SK-N-SH treated with all-trans-retinoic acid at 6 μM for 48 hours (cell line): ENCODE results near the gene FBXL17.

ENCODE experiments used
- ATAC-seq: fragments of 200-7000 bp; cut with Tn5 transposase; 3 replicates; pipeline ENCODE4 v1.9.1; 2020; ENCODE audit warnings: mild to moderate bottlenecking, moderate library complexity
- ARNTL ChIP-seq: fragments of 450-650 bp; formaldehyde crosslinking; IDR thresholded peaks from 2 replicates; pipeline ENCODE4 v1.5.0; 2020; ENCODE audit warnings: low read depth, mild to moderate bottlenecking, moderate library complexity, borderline replicate concordance
- BACH2 ChIP-seq: fragments of 250-450 bp; sonication (Bioruptor Pico); IDR thresholded peaks from 2 replicates; pipeline ENCODE4 v1.9.0; 2021; ENCODE audit warnings: mild to moderate bottlenecking, borderline replicate concordance
- CSDC2 ChIP-seq: fragments of 250-450 bp; sonication (Bioruptor Pico); IDR thresholded peaks from 2 replicates; pipeline ENCODE4 v1.5.0; 2020; ENCODE audit warnings: mild to moderate bottlenecking, moderate library complexity
- ESRRG ChIP-seq: fragments of 250-450 bp; sonication (Bioruptor Pico); IDR thresholded peaks from 2 replicates; pipeline ENCODE4 v1.6.1; 2021; ENCODE audit warnings: mild to moderate bottlenecking
- PPARA ChIP-seq: fragments of 250-450 bp; sonication (Bioruptor Pico); IDR thresholded peaks from 2 replicates; pipeline ENCODE4 v1.5.0; 2020; ENCODE audit warnings: mild to moderate bottlenecking, borderline replicate concordance
- RARB ChIP-seq: fragments of 250-450 bp; sonication (Bioruptor Pico); IDR thresholded peaks from 2 replicates; pipeline ENCODE4 v1.8.0; 2021; ENCODE audit warnings: mild to moderate bottlenecking, moderate library complexity
- TOX ChIP-seq: fragments of 250-450 bp; sonication (Bioruptor Pico); IDR thresholded peaks from 2 replicates; pipeline ENCODE4 v1.8.0; 2021; ENCODE audit warnings: mild to moderate bottlenecking, moderate library complexity, borderline replicate concordance
- ZC3H10 ChIP-seq: fragments of 250-450 bp; sonication (Bioruptor Pico); IDR thresholded peaks from 2 replicates; pipeline ENCODE4 v1.5.1; 2021; ENCODE audit warnings: mild to moderate bottlenecking, moderate library complexity
- ZFP3 ChIP-seq: fragments of 250-450 bp; sonication (Bioruptor Pico); IDR thresholded peaks from 2 replicates; pipeline ENCODE4 v1.5.0; 2020; ENCODE audit warnings: mild to moderate bottlenecking, moderate library complexity
- ZFP30 ChIP-seq: fragments of 450-650 bp; formaldehyde crosslinking; IDR thresholded peaks from 2 replicates; pipeline ENCODE4 v1.5.0; 2022; ENCODE audit warnings: mild to moderate bottlenecking, moderate library complexity
- ZNF8 ChIP-seq: fragments of 450-650 bp; formaldehyde crosslinking; IDR thresholded peaks from 2 replicates; pipeline ENCODE4 v1.5.0; 2020; ENCODE audit warnings: mild to moderate bottlenecking, moderate library complexity
- TF ChIP-seq, protein P1 (sequence below): fragments of 250-450 bp; sonication (Bioruptor Pico); IDR thresholded peaks from 2 replicates; pipeline ENCODE4 v1.5.1; 2021; ENCODE audit warnings: mild to moderate bottlenecking, moderate library complexity
- TF ChIP-seq, protein P2 (sequence below): fragments of 250-450 bp; sonication (Bioruptor Pico); IDR thresholded peaks from 2 replicates; pipeline ENCODE4 v1.8.0; 2020; ENCODE audit warnings: mild to moderate bottlenecking, moderate library complexity, borderline replicate concordance
- TF ChIP-seq, protein P3 (sequence below): fragments of 250-450 bp; sonication (Bioruptor Pico); IDR thresholded peaks from 2 replicates; pipeline ENCODE4 v1.8.0; 2021; ENCODE audit warnings: low read depth, mild to moderate bottlenecking, moderate library complexity, borderline replicate concordance

FBXL17 gene

DNA sequence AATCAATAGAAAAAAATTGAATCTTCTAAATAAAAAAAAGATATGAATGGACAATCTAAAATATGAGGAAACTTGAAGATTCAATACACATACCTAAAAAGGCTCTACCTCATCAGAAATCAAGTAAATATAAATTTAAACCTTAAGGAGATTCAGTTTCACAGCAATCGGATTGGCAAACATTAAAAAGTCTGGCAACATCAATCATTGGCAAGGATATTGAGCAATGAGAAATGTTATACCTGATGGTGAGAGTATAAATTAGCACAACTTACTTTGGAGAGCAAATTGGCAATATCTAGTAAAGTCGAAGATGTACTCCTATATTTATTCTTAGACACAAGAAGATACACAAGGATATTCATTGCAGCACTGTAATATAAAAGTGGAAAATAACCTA, 436.8 kb downstream of the FBXL17 start:
- no peak for ATAC-seq
- TF ChIP-seq ZNF8 (CRISPR knock-in tag) (no peak), BACH2 (no peak)

- no peak for TF ChIP-seq ESRRG (CRISPR knock-in tag)
- TF ChIP-seq, protein P1, sequence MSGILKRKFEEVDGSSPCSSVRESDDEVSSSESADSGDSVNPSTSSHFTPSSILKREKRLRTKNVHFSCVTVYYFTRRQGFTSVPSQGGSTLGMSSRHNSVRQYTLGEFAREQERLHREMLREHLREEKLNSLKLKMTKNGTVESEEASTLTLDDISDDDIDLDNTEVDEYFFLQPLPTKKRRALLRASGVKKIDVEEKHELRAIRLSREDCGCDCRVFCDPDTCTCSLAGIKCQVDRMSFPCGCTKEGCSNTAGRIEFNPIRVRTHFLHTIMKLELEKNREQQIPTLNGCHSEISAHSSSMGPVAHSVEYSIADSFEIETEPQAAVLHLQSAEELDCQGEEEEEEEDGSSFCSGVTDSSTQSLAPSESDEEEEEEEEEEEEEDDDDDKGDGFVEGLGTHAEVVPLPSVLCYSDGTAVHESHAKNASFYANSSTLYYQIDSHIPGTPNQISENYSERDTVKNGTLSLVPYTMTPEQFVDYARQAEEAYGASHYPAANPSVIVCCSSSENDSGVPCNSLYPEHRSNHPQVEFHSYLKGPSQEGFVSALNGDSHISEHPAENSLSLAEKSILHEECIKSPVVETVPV (CRISPR knock-in tag) = no peak
- no peak for TF ChIP-seq ZC3H10 (CRISPR knock-in tag)
- no peak for TF ChIP-seq PPARA (CRISPR knock-in tag)
- TF ChIP-seq CSDC2 (CRISPR knock-in tag) = no peak
- no peak for TF ChIP-seq ARNTL
- TF ChIP-seq, protein P2, sequence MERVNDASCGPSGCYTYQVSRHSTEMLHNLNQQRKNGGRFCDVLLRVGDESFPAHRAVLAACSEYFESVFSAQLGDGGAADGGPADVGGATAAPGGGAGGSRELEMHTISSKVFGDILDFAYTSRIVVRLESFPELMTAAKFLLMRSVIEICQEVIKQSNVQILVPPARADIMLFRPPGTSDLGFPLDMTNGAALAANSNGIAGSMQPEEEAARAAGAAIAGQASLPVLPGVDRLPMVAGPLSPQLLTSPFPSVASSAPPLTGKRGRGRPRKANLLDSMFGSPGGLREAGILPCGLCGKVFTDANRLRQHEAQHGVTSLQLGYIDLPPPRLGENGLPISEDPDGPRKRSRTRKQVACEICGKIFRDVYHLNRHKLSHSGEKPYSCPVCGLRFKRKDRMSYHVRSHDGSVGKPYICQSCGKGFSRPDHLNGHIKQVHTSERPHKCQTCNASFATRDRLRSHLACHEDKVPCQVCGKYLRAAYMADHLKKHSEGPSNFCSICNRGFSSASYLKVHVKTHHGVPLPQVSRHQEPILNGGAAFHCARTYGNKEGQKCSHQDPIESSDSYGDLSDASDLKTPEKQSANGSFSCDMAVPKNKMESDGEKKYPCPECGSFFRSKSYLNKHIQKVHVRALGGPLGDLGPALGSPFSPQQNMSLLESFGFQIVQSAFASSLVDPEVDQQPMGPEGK (CRISPR knock-in tag) = no peak
- TF ChIP-seq, protein P3, sequence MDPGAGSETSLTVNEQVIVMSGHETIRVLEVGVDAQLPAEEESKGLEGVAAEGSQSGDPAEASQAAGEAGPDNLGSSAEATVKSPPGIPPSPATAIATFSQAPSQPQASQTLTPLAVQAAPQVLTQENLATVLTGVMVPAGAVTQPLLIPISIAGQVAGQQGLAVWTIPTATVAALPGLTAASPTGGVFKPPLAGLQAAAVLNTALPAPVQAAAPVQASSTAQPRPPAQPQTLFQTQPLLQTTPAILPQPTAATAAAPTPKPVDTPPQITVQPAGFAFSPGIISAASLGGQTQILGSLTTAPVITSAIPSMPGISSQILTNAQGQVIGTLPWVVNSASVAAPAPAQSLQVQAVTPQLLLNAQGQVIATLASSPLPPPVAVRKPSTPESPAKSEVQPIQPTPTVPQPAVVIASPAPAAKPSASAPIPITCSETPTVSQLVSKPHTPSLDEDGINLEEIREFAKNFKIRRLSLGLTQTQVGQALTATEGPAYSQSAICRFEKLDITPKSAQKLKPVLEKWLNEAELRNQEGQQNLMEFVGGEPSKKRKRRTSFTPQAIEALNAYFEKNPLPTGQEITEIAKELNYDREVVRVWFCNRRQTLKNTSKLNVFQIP = no peak
Observed at GRCh38 chr5:107943923-107944322, 438.0 kb downstream of the FBXL17 start.

DNA sequence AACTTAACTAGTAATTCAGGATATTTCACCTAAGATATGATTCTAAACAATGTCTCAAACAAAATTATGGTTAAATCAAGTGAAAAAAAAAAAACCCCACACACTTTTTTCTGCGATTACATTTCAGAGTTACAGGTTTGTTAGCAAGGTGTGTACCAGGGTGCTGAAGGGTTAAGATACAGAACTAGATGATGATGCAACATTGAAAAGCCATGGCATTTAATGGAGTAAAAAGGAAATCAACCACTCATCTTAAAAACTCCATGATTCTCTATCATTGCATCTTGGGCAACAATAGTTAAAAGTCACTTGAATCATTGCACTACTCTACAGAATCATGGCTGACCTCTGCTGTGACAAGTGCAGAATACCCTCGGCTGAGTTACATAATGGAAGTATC, 440.9 kb downstream of the FBXL17 start:
- TF ChIP-seq TOX = no peak
- no peak for TF ChIP-seq BACH2
- TF ChIP-seq, protein P1 (CRISPR knock-in tag) = no peak
- ATAC-seq = no peak

More at GRCh38 chr5:107943923-107944322, 438.0 kb downstream of the FBXL17 start:
- ATAC-seq = no peak

DNA sequence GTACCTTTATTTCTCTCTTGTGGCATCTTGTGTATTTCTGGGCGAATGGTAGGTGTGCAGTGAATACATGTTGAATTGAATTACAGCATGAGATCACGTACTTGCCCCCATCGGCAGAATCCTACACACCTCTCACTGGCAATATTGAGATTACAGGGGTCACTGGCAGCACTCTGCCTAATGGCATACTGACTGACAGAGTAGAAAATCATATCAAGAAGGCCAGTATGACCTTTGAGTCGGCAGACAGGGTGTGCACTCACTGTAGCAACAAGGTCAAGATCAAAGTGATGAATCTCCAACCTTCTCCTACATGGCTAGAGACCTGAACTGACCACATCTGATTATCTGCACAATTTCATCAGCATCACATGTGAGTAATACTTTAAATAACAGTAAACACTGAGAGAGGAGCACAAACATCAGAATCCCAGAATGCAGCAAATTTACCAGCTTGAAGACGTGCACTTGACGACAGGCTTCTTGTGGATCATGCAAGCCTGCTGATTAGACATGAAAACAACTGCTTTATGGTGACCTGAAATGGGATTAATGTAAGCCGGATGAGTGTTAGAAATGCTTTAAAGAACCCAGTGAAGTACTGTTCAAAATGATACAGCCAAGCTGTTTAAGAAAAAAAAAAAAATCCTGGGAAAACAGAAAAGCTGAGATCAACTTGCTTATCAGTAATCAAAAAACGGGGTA, 444.1 kb downstream of the FBXL17 start:
- ATAC-seq = no peak
- TF ChIP-seq TOX (no peak), ZC3H10 (CRISPR knock-in tag) (no peak), BACH2 (no peak), CSDC2 (CRISPR knock-in tag) (no peak), RARB (CRISPR knock-in tag) (no peak), ZFP30 (no peak), ZFP3 (CRISPR knock-in tag) (no peak)
- TF ChIP-seq, protein P3 = no peak
- TF ChIP-seq, protein P1 (CRISPR knock-in tag) = no peak
- TF ChIP-seq, protein P2 (CRISPR knock-in tag) = no peak
